Thyroid gland (tissue), 4 donors: ENCODE measurements around the gene KRTAP1-3.

Experiments
- CTCF ChIP-seq, 6 experiments: fragments of 200-600 bp in 3 of 6; fragments of 450-650 bp in 3 of 6; sonication (generic) in 3 of 6; IDR thresholded peaks; one replicate each; pipeline ENCODE4 v1.5.1; 2016 to 2019; ENCODE audit warnings: antibody characterized with exemption in 6 of 6, mild to moderate bottlenecking in 2 of 6, inconsistent platforms in 1 of 6, moderate library complexity in 1 of 6
- POLR2A ChIP-seq, 2 donors: fragments of 450-650 bp; IDR thresholded peaks; one replicate each; pipeline ENCODE4 v1.6.1; 2017; ENCODE audit warnings: antibody characterized with exemption in 2 of 2, mild to moderate bottlenecking in 2 of 2, moderate library complexity in 1 of 2

GRCh38 chr17:41002814-41003213 lies 31.9 kb downstream of the KRTAP1-3 start:
- no peak for TF ChIP-seq CTCF (IDR thresholded peaks at IDR 0.05)
- no peak for TF ChIP-seq POLR2A (IDR thresholded peaks at IDR 0.05)
